H4 (cell line): ENCODE results near the gene COQ6. TPM values are rescaled to one million over a fixed set of nuclear protein-coding genes. Genes with fewer than 3 reads are reported as not detected.
A peak's percentile ranks its signal among the peaks of the same experiment; 100 is the strongest.
"Not testable (repeated sequence)": the region's sequence is repeated elsewhere in the genome, so short reads cannot be mapped to it uniquely, and the experiment has no call there.

Experiments
- DNase-seq: peaks from one replicate; pipeline ENCODE4 v3.0.0-alpha.2; 2015; ENCODE audit warnings: low spot score
- total RNA-seq: library from RNA; depleted of rRNA; stranded (reverse); fragments of >200 nt; shearing (Covaris generic); gene quantifications from 2 replicates; pipeline ENCODE4 v1.2.3, GENCODE V29; 2014; rRNA removed

COQ6 gene
- total RNA-seq = 19.9 and 38.5 TPM in 2 replicates

GRCh38 chr14:73949752-73950734, at the start of gene COQ6, which contains the start of gene FAM161B:
TSS of gene COQ6 (plus strand) at chr14:73950302. CDS start at chr14:73950333, 31 bp downstream.
TSS of gene FAM161B (minus strand) at chr14:73950094. CDS start at chr14:73950026, 68 bp downstream.
- DNase-seq = peak; percentile 96

GRCh38 chr14:73903028-73903427, 47.1 kb upstream of the COQ6 start:
- no peak for DNase-seq

- no peak for DNase-seq
Observed at GRCh38 chr14:73909681-73910080, 40.4 kb upstream of the COQ6 start.

- DNase-seq = no peak
Observed at GRCh38 chr14:73913256-73913655, 36.8 kb upstream of the COQ6 start.

GRCh38 chr14:73916324-73916723, 33.8 kb upstream of the COQ6 start:
- DNase-seq = no peak

GRCh38 chr14:73919457-73919856, 30.6 kb upstream of the COQ6 start:
- not testable (repeated sequence) for DNase-seq

- no peak for DNase-seq
Observed at GRCh38 chr14:73924337-73924736, 25.8 kb upstream of the COQ6 start.

- DNase-seq = no peak
Observed at GRCh38 chr14:73935666-73936065, 14.4 kb upstream of the COQ6 start.

- no peak for DNase-seq
Observed at GRCh38 chr14:73936548-73936947, 13.6 kb upstream of the COQ6 start.

- no peak for DNase-seq
Observed at GRCh38 chr14:73937012-73937411, 13.1 kb upstream of the COQ6 start.

GRCh38 chr14:73942180-73942579, 7.9 kb upstream of the COQ6 start:
- no peak for DNase-seq

GRCh38 chr14:73943083-73943482, 7.0 kb upstream of the COQ6 start:
- peak; percentile 14 for DNase-seq

GRCh38 chr14:73944432-73945158, 5.5 kb upstream of the COQ6 start:
- no peak for DNase-seq

GRCh38 chr14:73945159-73945670, 4.9 kb upstream of the COQ6 start:
- no peak for DNase-seq

GRCh38 chr14:73953731-73954130, 3.6 kb downstream of the COQ6 start:
- DNase-seq = no peak

- DNase-seq = no peak
Observed at GRCh38 chr14:73955674-73956073, 5.6 kb downstream of the COQ6 start.

GRCh38 chr14:73958591-73958990, 8.5 kb downstream of the COQ6 start:
- DNase-seq = no peak

GRCh38 chr14:73961192-73961591, 11.1 kb downstream of the COQ6 start:
- no peak for DNase-seq

- no peak for DNase-seq
Observed at GRCh38 chr14:73965216-73965615, 15.1 kb downstream of the COQ6 start.

GRCh38 chr14:73968885-73969284, 18.8 kb downstream of the COQ6 start:
- DNase-seq = no peak

- no peak for DNase-seq
Observed at GRCh38 chr14:73973497-73973896, 23.4 kb downstream of the COQ6 start.

- no peak for DNase-seq
Observed at GRCh38 chr14:73976125-73976524, 26.0 kb downstream of the COQ6 start.
